Upper lobe of left lung (tissue), 6 donors: ENCODE data around the gene CHL1. TPM values are rescaled to one million over a fixed set of nuclear protein-coding genes. Genes with fewer than 3 reads are reported as not detected.

Experiments
- ATAC-seq, 2 donors: fragments of 200-7000 bp; cut with Tn5 transposase; one replicate each; pipeline ENCODE4 v1.9.1; 2022; ENCODE audit warnings: mild to moderate bottlenecking in 2 of 2, moderate library complexity in 2 of 2; ENCODE audit not compliant: low FRiP score in 2 of 2
- DNase-seq, 2 donors: peaks; one replicate each; pipeline ENCODE4 v3.0.0-alpha.2; 2019 to 2020
- H3K27ac ChIP-seq, 4 donors: fragments of 200-600 bp; sonication (generic); one replicate each; pipeline ENCODE4 v1.5.1; 2016 to 2019
- H3K27me3 ChIP-seq, 4 donors: fragments of 200-600 bp; sonication (generic); one replicate each; pipeline ENCODE4 v1.5.1; 2017 to 2019
- H3K36me3 ChIP-seq, 4 donors: fragments of 200-600 bp; sonication (generic); one replicate each; pipeline ENCODE4 v1.5.1; 2016 to 2019
- H3K4me1 ChIP-seq, 4 donors: fragments of 200-600 bp; sonication (generic); one replicate each; pipeline ENCODE4 v1.5.1; 2018 to 2019
- H3K4me3 ChIP-seq, 4 donors: fragments of 200-600 bp; sonication (generic); one replicate each; pipeline ENCODE4 v1.5.1; 2017 to 2019; ENCODE audit warnings: mild to moderate bottlenecking in 2 of 4, moderate library complexity in 1 of 4
- H3K9me3 ChIP-seq, 4 donors: fragments of 200-600 bp; sonication (generic); one replicate each; pipeline ENCODE4 v1.5.1; 2018 to 2019
- EP300 ChIP-seq, 4 donors: sonication (generic); formaldehyde crosslinking; IDR thresholded peaks; one replicate each; pipeline ENCODE4 v1.5.1; 2017; ENCODE audit warnings: antibody characterized with exemption in 4 of 4, control low read depth in 2 of 4
- POLR2A ChIP-seq, 4 donors: fragments of 450-650 bp; IDR thresholded peaks; one replicate each; pipeline ENCODE4 v1.5.1; 2016 to 2017; ENCODE audit warnings: antibody characterized with exemption in 4 of 4, mild to moderate bottlenecking in 2 of 4
- POLR2AphosphoS5 ChIP-seq, 2 donors: sonication (generic); formaldehyde crosslinking; IDR thresholded peaks; one replicate each; pipeline ENCODE4 v1.5.1; 2017; ENCODE audit warnings: antibody characterized with exemption in 2 of 2
- WGBS, 2 donors: methylation state at CpG; one replicate each; pipeline ENCODE4 v1.1.5; 2017 to 2018; 5-methylcytosine and 5-hydroxymethylcytosine counted together
- small RNA-seq, 4 donors: library from RNA; depleted of rRNA; stranded (forward); fragments of <200 nt; gene quantifications; one replicate each; pipeline ENCODE3, GENCODE V24; 2016
- total RNA-seq, 6 donors: library from RNA; depleted of rRNA in 4 of 6; stranded (reverse); fragments of >200 nt in 4 of 6; gene quantifications; one replicate each; pipeline versions ENCODE4 v1.1.0 to v1.2.1, GENCODE V29; 2016 to 2021
- TF ChIP-seq, protein P1 (sequence below), 6 experiments: fragments of 450-650 bp in 4 of 6; fragments of 200-600 bp in 2 of 6; sonication (generic) in 2 of 6; IDR thresholded peaks; one replicate each; pipeline ENCODE4 v1.5.1; 2016 to 2019; ENCODE audit warnings: antibody characterized with exemption in 6 of 6
- donor health status: DM: no; HTN: no; CAD: no; lungs with moderate emphysema.
- donor health status: DM: no; HTN: yes; CAD: no; lungs with severe emphysema.

Gene CHL1
- total RNA-seq, 6 donors from 2014 or later: 3.1 to 14.3 (median 4.9) TPM

GRCh38 chr3:454986-455385, 258.4 kb downstream of the CHL1 start:
- no peak for DNase-seq
- no peaks in the 10 kb centered on the region for H3K9me3 ChIP-seq
- no peaks in the 10 kb centered on the region for H3K4me1 ChIP-seq
- no peak overlapping the region for H3K27ac ChIP-seq
- no peaks in the 10 kb centered on the region for H3K36me3 ChIP-seq
- 50 to 66% methylated on average over 2 of the region's 2 CpGs for WGBS, 2 donors
- TF ChIP-seq, protein P1, sequence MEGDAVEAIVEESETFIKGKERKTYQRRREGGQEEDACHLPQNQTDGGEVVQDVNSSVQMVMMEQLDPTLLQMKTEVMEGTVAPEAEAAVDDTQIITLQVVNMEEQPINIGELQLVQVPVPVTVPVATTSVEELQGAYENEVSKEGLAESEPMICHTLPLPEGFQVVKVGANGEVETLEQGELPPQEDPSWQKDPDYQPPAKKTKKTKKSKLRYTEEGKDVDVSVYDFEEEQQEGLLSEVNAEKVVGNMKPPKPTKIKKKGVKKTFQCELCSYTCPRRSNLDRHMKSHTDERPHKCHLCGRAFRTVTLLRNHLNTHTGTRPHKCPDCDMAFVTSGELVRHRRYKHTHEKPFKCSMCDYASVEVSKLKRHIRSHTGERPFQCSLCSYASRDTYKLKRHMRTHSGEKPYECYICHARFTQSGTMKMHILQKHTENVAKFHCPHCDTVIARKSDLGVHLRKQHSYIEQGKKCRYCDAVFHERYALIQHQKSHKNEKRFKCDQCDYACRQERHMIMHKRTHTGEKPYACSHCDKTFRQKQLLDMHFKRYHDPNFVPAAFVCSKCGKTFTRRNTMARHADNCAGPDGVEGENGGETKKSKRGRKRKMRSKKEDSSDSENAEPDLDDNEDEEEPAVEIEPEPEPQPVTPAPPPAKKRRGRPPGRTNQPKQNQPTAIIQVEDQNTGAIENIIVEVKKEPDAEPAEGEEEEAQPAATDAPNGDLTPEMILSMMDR (IDR thresholded peaks at IDR 0.05): no peak
- TF ChIP-seq EP300 (IDR thresholded peaks at IDR 0.05) (no peak), POLR2A (IDR thresholded peaks at IDR 0.05) (no peak), POLR2AphosphoS5 (IDR thresholded peaks at IDR 0.05) (no peak)
- no peaks in the 10 kb centered on the region for H3K27me3 ChIP-seq
- ATAC-seq: no peak
- H3K4me3 ChIP-seq: no peak overlapping the region

GRCh38 chr3:458124-458523, 261.6 kb downstream of the CHL1 start:
- Histone ChIP-seq H3K4me1 (no peaks in the 10 kb centered on the region), H3K27me3 (no peaks in the 10 kb centered on the region), H3K4me3 (no peak overlapping the region), H3K27ac (no peak overlapping the region), H3K36me3 (no peaks in the 10 kb centered on the region), H3K9me3 (no peaks in the 10 kb centered on the region)
- DNase-seq: no peak
- 66 to 75% methylated on average over 3 of the region's 3 CpGs for WGBS, 2 donors
- no peak for TF ChIP-seq POLR2AphosphoS5 (IDR thresholded peaks at IDR 0.05)
- TF ChIP-seq POLR2A (IDR thresholded peaks at IDR 0.05): no peak
- TF ChIP-seq, protein P1 (IDR thresholded peaks at IDR 0.05): no peak
- no peak for TF ChIP-seq EP300 (IDR thresholded peaks at IDR 0.05)
- ATAC-seq: no peak

- no peaks in the 10 kb centered on the region for H3K4me1 ChIP-seq
- H3K36me3 ChIP-seq: no peaks in the 10 kb centered on the region
- no peaks in the 10 kb centered on the region for H3K9me3 ChIP-seq
- DNase-seq (no peak), ATAC-seq (no peak)
- TF ChIP-seq EP300 (IDR thresholded peaks at IDR 0.05) (no peak), POLR2A (IDR thresholded peaks at IDR 0.05) (no peak), POLR2AphosphoS5 (IDR thresholded peaks at IDR 0.05) (no peak)
- TF ChIP-seq, protein P1 (IDR thresholded peaks at IDR 0.05): no peak
- H3K27ac ChIP-seq: no peak overlapping the region
- WGBS, 2 donors: 74% methylated on average over 8 of the region's 8 CpGs
- no peak overlapping the region for H3K4me3 ChIP-seq
- H3K27me3 ChIP-seq: no peaks in the 10 kb centered on the region
These were observed 262.2 kb downstream of the CHL1 start for GRCh38 chr3:458653-459310.

Small RNA genes within 50 kb of the gene (small RNA-seq; reads per million reads assigned to genes)
- gene RNU6-1194P: 0 reads per million in 4 donors
